ENCODE measurements around the gene CASS4.

The CASS4 gene

GRCh38 chr20:56426026-56426425 is 14.0 kb downstream of the CASS4 start:
- FAIRE-seq: no peak

- FAIRE-seq: no peak
These were observed 14.9 kb downstream of the CASS4 start for GRCh38 chr20:56426926-56427325.

GRCh38 chr20:56427797-56428196 is 15.7 kb downstream of the CASS4 start:
- FAIRE-seq: no peak

DNA sequence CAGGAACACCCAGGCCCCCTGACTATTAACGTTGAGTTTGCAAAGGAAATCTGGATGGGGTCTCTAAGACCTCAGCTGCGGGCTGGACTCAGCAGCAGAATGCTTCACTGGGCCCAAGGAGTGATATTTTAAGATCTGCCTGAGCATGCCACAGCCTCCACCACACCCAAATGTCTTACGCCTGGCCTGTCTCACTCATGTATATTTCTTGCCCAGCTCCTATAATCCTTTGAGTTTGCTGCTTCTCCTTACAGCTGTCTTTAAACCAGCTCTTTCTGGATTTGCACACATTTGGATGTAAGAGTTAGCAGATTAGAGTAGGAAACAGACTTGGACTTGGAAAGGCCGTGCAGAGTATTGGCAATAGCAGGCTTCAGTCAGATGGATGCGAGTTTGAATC is 16.4 kb downstream of the CASS4 start:
- no peak for FAIRE-seq

GRCh38 chr20:56428881-56429280 is 16.8 kb downstream of the CASS4 start:
- no peak for FAIRE-seq

DNA sequence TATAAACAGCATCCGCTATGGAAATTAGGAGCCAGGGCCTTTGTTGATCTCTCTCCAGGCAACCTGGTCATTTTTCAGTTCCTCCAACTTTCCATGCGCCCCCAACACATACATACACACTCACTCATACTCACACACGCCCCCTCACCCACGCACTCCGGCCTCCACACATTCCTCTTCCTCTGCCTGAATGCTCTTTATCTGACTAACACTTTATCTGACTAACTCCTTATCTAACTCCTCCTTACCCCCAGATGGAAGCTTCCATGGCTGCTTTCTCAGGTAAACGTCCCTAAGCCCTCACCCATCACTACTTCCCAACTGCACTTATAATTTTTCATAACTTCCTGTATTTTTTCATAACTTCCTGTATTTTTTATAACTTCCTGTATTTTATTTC is 17.4 kb downstream of the CASS4 start:
- no peak for FAIRE-seq

GRCh38 chr20:56429941-56430340 is 17.9 kb downstream of the CASS4 start:
- no peak for FAIRE-seq

GRCh38 chr20:56430461-56430860 is 18.4 kb downstream of the CASS4 start:
- FAIRE-seq: no peak

DNA sequence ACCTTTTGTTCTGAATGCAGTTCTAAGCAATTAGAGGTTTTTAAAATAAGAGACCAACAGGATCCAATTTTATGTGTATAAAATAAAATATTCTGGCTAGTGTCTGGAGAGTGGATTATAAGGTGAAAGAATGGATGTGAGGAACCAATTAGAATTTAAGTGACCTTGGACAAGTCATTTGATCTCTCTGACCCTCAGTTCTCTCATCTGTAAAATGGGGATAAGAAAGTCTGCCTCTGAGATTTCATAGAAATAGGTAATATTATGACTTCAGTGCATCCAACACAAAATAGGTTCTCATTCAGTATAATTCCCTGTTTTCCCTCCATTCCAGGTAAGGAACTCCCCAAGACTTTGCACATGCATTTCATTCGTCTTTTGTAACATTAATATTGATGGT is 18.9 kb downstream of the CASS4 start:
- no peak for FAIRE-seq

DNA sequence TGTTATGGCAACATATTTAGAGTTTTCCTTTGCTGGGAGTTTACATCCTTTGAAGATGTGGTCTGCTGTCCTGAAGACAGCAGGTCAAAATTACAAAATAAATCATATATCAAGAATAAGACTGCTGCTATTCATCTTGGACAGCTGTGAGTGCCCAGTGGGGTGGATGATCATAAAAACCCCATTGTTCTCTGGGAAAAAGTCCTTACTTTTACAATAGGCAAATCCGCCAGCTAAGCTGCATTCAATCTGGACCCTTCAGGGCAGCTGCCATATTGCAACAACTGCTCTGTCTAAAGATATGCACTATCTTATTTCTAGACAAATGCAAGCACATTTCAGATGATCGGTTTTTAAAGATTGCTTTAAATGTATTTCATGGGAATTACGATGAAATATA is 19.4 kb downstream of the CASS4 start:
- FAIRE-seq: no peak

GRCh38 chr20:56433221-56433879 is 21.3 kb downstream of the CASS4 start:
- FAIRE-seq: no peak

DNA sequence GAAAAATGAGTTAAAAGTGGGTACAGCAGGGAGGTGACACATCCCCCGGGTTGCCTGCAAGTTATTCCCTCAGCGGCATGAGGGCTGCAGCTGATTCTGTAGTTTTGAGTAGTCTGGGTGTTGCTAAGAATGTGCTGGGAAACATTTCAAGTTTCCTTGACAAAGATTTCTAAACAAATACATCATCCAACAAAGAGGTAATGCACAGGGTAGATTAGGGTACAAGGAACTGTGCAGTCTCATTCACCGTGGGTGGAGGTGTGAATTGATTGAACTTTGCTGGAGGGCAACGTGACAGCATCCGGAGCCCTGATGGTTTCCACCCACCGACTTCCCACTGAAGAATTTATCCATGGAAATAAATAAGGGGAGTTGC is 21.8 kb downstream of the CASS4 start:
- FAIRE-seq: no peak

DNA sequence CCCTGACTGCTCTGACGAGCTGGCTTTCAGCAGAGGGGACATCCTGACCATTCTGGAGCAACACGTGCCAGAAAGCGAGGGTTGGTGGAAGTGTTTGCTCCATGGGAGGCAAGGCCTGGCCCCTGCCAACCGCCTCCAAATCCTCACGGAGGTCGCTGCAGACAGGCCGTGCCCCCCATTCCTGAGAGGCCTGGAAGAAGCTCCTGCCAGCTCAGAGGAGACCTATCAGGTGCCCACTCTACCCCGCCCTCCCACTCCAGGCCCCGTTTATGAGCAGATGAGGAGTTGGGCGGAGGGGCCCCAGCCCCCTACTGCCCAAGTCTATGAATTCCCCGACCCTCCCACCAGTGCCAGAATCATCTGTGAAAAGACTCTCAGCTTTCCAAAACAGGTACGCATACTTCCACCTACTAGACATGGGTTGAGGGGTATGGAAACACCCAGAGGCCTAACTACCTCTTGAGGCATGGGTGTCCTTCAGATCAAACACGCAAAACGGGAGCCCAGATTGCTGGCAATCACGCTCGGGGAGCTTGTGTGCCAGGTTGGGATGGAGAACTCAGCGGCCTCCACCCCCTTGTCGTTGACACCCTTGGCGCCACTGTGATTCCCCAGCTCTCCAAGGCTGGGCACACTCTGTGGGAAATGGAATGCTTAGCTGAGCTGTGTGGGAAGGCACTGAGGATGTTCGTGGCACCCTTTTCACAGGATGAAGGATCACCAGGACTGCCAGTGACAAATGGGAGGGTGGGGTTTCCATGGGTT is 25.3 kb downstream of the CASS4 start:
- FAIRE-seq: no peak

DNA sequence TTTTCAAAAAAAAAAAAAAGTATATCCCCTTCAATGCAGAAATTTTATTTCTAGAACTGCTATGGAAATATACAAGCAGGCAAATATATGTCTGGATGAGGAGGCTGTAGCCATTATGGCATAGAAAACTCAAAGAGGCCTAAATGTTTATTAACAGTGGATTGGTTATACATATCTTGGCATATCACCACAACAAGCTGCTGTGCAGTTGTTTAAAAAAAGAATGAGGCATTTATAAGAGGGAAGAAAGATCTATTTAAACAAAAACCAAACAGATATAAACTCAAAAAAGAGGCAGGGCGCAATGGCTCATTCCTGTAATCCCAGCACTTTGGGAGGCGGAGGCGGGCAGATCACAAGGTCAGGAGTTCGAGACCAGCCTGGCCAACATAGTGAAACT is 26.2 kb downstream of the CASS4 start:
- no peak for FAIRE-seq

DNA sequence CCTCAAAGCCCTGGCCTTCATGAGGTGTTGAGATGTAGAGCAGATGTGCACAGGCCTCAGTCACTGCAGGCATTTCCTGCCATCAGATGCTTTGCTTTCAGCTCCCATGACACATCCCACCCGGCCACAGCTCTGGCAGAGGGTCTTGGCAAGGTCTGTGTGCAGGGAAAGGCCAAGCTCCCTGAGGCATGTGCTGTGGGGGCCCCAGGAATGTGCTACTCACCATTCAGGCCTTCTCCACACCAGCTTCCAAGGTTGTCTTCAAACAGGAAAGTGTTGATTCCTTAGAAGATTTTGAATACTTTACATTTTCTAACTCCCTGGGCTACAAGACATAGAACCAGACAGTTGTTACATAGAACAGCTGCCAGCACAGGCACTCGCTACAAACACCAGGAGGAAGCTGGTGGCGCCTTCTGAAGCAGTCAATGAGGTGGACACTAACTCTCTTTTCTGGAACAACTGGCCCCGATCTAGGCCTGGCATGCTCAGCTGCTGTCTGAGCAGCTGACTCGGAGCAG is 27.8 kb downstream of the CASS4 start:
- FAIRE-seq: no peak

- FAIRE-seq: no peak
These were observed 28.4 kb downstream of the CASS4 start for GRCh38 chr20:56440346-56441007.

GRCh38 chr20:56442389-56443365 is 30.6 kb downstream of the CASS4 start:
- no peak for FAIRE-seq

DNA sequence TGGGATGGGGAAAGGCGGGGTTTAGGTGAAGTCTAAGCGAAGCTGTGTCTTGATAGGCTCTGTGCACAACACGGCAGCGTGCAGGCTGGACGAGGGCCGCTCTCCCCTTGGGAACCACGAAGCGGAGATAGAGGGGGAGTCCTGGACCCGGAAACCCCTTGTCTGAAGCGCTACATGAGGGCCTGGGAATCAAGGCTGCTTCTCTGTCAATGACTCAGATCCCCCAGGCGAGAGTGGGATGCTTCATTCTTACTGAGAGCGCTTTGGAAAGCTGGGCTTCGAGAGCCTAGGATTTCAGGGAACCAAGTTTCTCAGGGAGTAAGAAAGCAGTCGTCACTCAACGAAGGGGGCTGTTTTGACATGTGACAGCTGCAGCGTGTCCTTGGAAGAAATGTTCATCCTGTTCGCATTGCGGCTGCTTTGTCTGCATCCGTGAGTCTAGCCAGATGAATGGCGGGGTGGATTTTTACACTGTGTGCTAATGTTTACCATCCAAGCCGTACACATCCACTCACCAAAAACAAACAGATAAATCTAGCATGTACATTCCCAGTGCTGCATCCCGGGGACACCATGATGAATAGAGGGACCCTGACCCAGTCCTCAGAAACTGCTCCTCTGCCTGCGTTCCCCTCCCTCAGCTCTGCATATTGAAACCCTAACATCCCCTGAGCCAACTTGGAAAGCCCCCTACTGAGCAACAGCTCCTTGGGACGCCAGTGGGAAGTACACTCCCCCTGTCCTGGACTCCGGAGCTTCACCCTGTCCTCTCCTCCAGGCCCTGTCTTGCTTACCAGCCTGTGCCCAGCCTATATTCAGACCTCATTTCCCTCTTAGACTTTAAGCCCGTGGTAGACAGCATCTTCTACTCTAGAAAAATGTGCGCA is 31.8 kb downstream of the CASS4 start:
- no peak for FAIRE-seq

- no peak for FAIRE-seq
These were observed 33.1 kb downstream of the CASS4 start for GRCh38 chr20:56445130-56445529.

- no peak for FAIRE-seq
These were observed 33.5 kb downstream of the CASS4 start for GRCh38 chr20:56445540-56445939.

GRCh38 chr20:56447227-56447626 is 35.2 kb downstream of the CASS4 start:
- FAIRE-seq: no peak

GRCh38 chr20:56449459-56449858 is 37.4 kb downstream of the CASS4 start:
- no peak for FAIRE-seq

All from G401.6 (cell line).